Astrocyte (in vitro differentiated cells and primary cell): ENCODE data around the gene ILKAP. TPM values are rescaled to one million over a fixed set of nuclear protein-coding genes. Genes with fewer than 3 reads are reported as not detected.
A peak's percentile ranks its signal among the peaks of the same experiment; 100 is the strongest.

Source experiments
- DNase-seq: peaks from one replicate; pipeline ENCODE4 v3.0.0-alpha.2; 2010; ENCODE audit warnings: low read depth
- FAIRE-seq: peaks from 2 replicates; lab custom pipeline; 2011; peaks lifted over from hg19 to GRCh38; lab: Jason Lieb, UNC
- H2AFZ ChIP-seq: 2 replicates; pipeline ENCODE4 v1.6.0; 2012; ENCODE audit warnings: low read depth, low read length, inconsistent platforms
- H3K27ac ChIP-seq: 2 replicates; pipeline ENCODE4 v1.5.1; 2011; ENCODE audit warnings: low read depth, low read length, inconsistent platforms
- H3K27me3 ChIP-seq: 2 replicates; pipeline ENCODE4 v1.6.0; 2011; ENCODE audit warnings: low read length, inconsistent platforms; ENCODE audit not compliant: insufficient read depth
- H3K36me3 ChIP-seq: 2 replicates; pipeline ENCODE4 v1.5.1; 2011; ENCODE audit warnings: low read length, inconsistent platforms; ENCODE audit not compliant: insufficient read depth
- H3K4me1 ChIP-seq: 2 replicates; pipeline ENCODE4 v1.5.1; 2011; ENCODE audit warnings: low read length, inconsistent platforms; ENCODE audit not compliant: insufficient read depth
- H3K4me2 ChIP-seq: 2 replicates; pipeline ENCODE4 v1.6.0; 2012; ENCODE audit warnings: low read length, inconsistent platforms
- H3K4me3 ChIP-seq: 2 replicates; pipeline ENCODE4 v1.5.1; 2011; ENCODE audit warnings: low read depth, mild to moderate bottlenecking, low read length, inconsistent platforms; ENCODE audit not compliant: insufficient read depth
- H3K79me2 ChIP-seq: 2 replicates; pipeline ENCODE4 v1.6.0; 2012; ENCODE audit warnings: mild to moderate bottlenecking, low read length, inconsistent platforms; ENCODE audit not compliant: insufficient read depth
- H3K9ac ChIP-seq: 2 replicates; pipeline ENCODE4 v1.6.0; 2012; ENCODE audit warnings: mild to moderate bottlenecking, low read length, inconsistent platforms
- H3K9me3 ChIP-seq: 2 replicates; pipeline ENCODE4 v1.5.1; 2012; ENCODE audit warnings: low read depth, mild to moderate bottlenecking, low read length, inconsistent platforms; ENCODE audit not compliant: insufficient read depth
- H4K20me1 ChIP-seq: 2 replicates; pipeline ENCODE4 v1.6.0; 2012; ENCODE audit warnings: low read length, inconsistent platforms; ENCODE audit not compliant: insufficient read depth
- H3K27ac Mint-ChIP-seq: one replicate; pipeline ENCODE4 v1.8.0; 2021; ENCODE audit warnings: mild to moderate bottlenecking, mixed read lengths; ENCODE audit not compliant: unreplicated experiment
- H3K27me3 Mint-ChIP-seq: one replicate; pipeline ENCODE4 v1.8.0; 2021; ENCODE audit warnings: low read depth, mixed read lengths; ENCODE audit not compliant: unreplicated experiment
- H3K36me3 Mint-ChIP-seq: one replicate; pipeline ENCODE4 v1.8.0; 2021; ENCODE audit warnings: low read depth, mixed read lengths; ENCODE audit not compliant: unreplicated experiment
- H3K4me1 Mint-ChIP-seq: one replicate; pipeline ENCODE4 v1.8.0; 2021; ENCODE audit warnings: low read depth, mixed read lengths; ENCODE audit not compliant: unreplicated experiment
- H3K4me3 Mint-ChIP-seq: one replicate; pipeline ENCODE4 v1.8.0; 2021; ENCODE audit warnings: mild to moderate bottlenecking, moderate library complexity, mixed read lengths; ENCODE audit not compliant: unreplicated experiment
- H3K9me3 Mint-ChIP-seq: one replicate; pipeline ENCODE4 v1.8.0; 2021; ENCODE audit warnings: mild to moderate bottlenecking, mixed read lengths; ENCODE audit not compliant: unreplicated experiment
- CTCF ChIP-seq: IDR thresholded peaks from 2 replicates; pipeline ENCODE4 v1.5.1; 2011; ENCODE audit warnings: low read depth, mild to moderate bottlenecking, inconsistent platforms, low read length, moderate library complexity; ENCODE audit not compliant: insufficient read depth
- EZH2 ChIP-seq: IDR thresholded peaks from 2 replicates; pipeline ENCODE4 v1.6.1; 2012; ENCODE audit warnings: mild to moderate bottlenecking, low read length, inconsistent platforms; ENCODE audit not compliant: insufficient read depth
- total RNA-seq: library from RNA; stranded (reverse); gene quantifications from 2 replicates; pipeline ENCODE4 v1.2.1, GENCODE V29; 2021

Gene ILKAP
- total RNA-seq, 1 donor from 2014 or later = 32.3 TPM

GRCh38 chr2:238228700-238229099, 25.2 kb upstream of the ILKAP start:
- Histone ChIP-seq H2AFZ (no peak overlapping the region), H3K79me2 (no peaks in the 10 kb centered on the region), H3K4me3 (no peak overlapping the region), H3K4me2 (no peak overlapping the region), H3K9me3 (no peaks in the 10 kb centered on the region), H3K27ac (no peak overlapping the region), H3K4me1 (peaks cover 6% of the 10 kb centered on the region), H3K27me3 (peaks cover 2% of the 10 kb centered on the region), H4K20me1 (no peaks in the 10 kb centered on the region), H3K36me3 (peaks cover 2% of the 10 kb centered on the region), H3K9ac (no peak overlapping the region)
- Mint-ChIP-seq H3K27ac (no peak overlapping the region), H3K4me3 (no peak overlapping the region), H3K4me1 (no peaks in the 10 kb centered on the region), H3K27me3 (peaks cover 53% of the 10 kb centered on the region), H3K9me3 (peaks cover 8% of the 10 kb centered on the region), H3K36me3 (peaks cover 5% of the 10 kb centered on the region)
- DNase-seq (peak; percentile 37), FAIRE-seq (no peak)
- TF ChIP-seq EZH2 (no peak), CTCF (no peak)

- H3K27ac Mint-ChIP-seq = no peak overlapping the region
- H3K4me3 Mint-ChIP-seq = no peak overlapping the region
- H3K4me2 ChIP-seq = no peak overlapping the region
- no peak overlapping the region for H3K27ac ChIP-seq
- H3K9me3 ChIP-seq = no peaks in the 10 kb centered on the region
- H2AFZ ChIP-seq = no peak overlapping the region
- peaks cover 2% of the 10 kb centered on the region for H3K27me3 ChIP-seq
- H3K79me2 ChIP-seq = no peaks in the 10 kb centered on the region
- no peaks in the 10 kb centered on the region for H4K20me1 ChIP-seq
- DNase-seq (no peak), FAIRE-seq (no peak)
- H3K9ac ChIP-seq = no peak overlapping the region
- no peak overlapping the region for H3K4me3 ChIP-seq
- TF ChIP-seq EZH2 = no peak
- TF ChIP-seq CTCF = no peak
- H3K27me3 Mint-ChIP-seq = peaks cover 53% of the 10 kb centered on the region
- peaks cover 4% of the 10 kb centered on the region for H3K36me3 Mint-ChIP-seq
- H3K4me1 Mint-ChIP-seq = no peaks in the 10 kb centered on the region
- H3K9me3 Mint-ChIP-seq = peaks cover 8% of the 10 kb centered on the region
- peaks cover 6% of the 10 kb centered on the region for H3K4me1 ChIP-seq
- peaks cover 2% of the 10 kb centered on the region for H3K36me3 ChIP-seq
Measured at GRCh38 chr2:238227587-238228032, 24.1 kb upstream of the ILKAP start.

- H3K27me3 ChIP-seq = peaks cover 2% of the 10 kb centered on the region
- H3K4me1 ChIP-seq = peaks cover 5% of the 10 kb centered on the region
- TF ChIP-seq EZH2 (no peak), CTCF (no peak)
- Mint-ChIP-seq H3K27me3 (peaks cover 50% of the 10 kb centered on the region), H3K9me3 (peaks cover 4% of the 10 kb centered on the region), H3K36me3 (peaks cover 4% of the 10 kb centered on the region), H3K27ac (no peak overlapping the region), H3K4me1 (no peaks in the 10 kb centered on the region), H3K4me3 (no peak overlapping the region)
- H3K9me3 ChIP-seq = no peaks in the 10 kb centered on the region
- DNase-seq = no peak
- H3K36me3 ChIP-seq = peaks cover 2% of the 10 kb centered on the region
- H2AFZ ChIP-seq = no peak overlapping the region
- H4K20me1 ChIP-seq = no peaks in the 10 kb centered on the region
- H3K9ac ChIP-seq = no peak overlapping the region
- no peak overlapping the region for H3K27ac ChIP-seq
- no peak overlapping the region for H3K4me2 ChIP-seq
- no peak overlapping the region for H3K4me3 ChIP-seq
- FAIRE-seq = no peak
- H3K79me2 ChIP-seq = no peaks in the 10 kb centered on the region
Measured at GRCh38 chr2:238226698-238227586, 23.4 kb upstream of the ILKAP start.
